ENCODE measurements around the gene SLCO1A2. TPM values are rescaled to one million over a fixed set of nuclear protein-coding genes. Genes with fewer than 3 reads are reported as not detected.
"Not testable (repeated sequence)": the region's sequence is repeated elsewhere in the genome, so short reads cannot be mapped to it uniquely, and the experiment has no call there.

The SLCO1A2 gene
- 1 to 10 TPM in 1 of 4 donors, under 1 TPM in 3; 0.09 to 1.1 (median 0.18) TPM for polyA plus RNA-seq (ENCODE audit: insufficient read length in 4 of 4)

GRCh38 chr12:21334771-21335325 is at the start of gene SLCO1A2:
Gene SLCO1A2 (minus strand): TSS chr12:21334917. CDS start chr12:21334647, 270 bp downstream.
- no peak for DNase-seq (ENCODE audit: low read depth in 4 of 4, low spot score in 3 of 4)

- DNase-seq (ENCODE audit: low read depth in 4 of 4, low spot score in 3 of 4), result no peak
Observed at GRCh38 chr12:21384261-21384660, 49.5 kb upstream of the SLCO1A2 start.

GRCh38 chr12:21381320-21381719 is 46.6 kb upstream of the SLCO1A2 start:
- DNase-seq (ENCODE audit: low read depth in 4 of 4, low spot score in 3 of 4), result not testable (repeated sequence)

GRCh38 chr12:21379218-21379617 is 44.5 kb upstream of the SLCO1A2 start:
- no peak for DNase-seq (ENCODE audit: low read depth in 4 of 4, low spot score in 3 of 4)

- no peak for DNase-seq (ENCODE audit: low read depth in 4 of 4, low spot score in 3 of 4)
Observed at GRCh38 chr12:21372602-21373001, 37.9 kb upstream of the SLCO1A2 start, which contains the start of gene IAPP. Gene IAPP (plus strand): TSS chr12:21372902. CDS start chr12:21373352, 450 bp downstream.

GRCh38 chr12:21370845-21371449 is 36.2 kb upstream of the SLCO1A2 start:
- no peak for DNase-seq (ENCODE audit: low read depth in 4 of 4, low spot score in 3 of 4)

GRCh38 chr12:21369141-21369980 is 34.6 kb upstream of the SLCO1A2 start:
- no peak for DNase-seq (ENCODE audit: low read depth in 4 of 4, low spot score in 3 of 4)

GRCh38 chr12:21360632-21361031 is 25.9 kb upstream of the SLCO1A2 start:
- not testable (repeated sequence) for DNase-seq (ENCODE audit: low read depth in 4 of 4, low spot score in 3 of 4)

- no peak for DNase-seq (ENCODE audit: low read depth in 4 of 4, low spot score in 3 of 4)
Observed at GRCh38 chr12:21354641-21355040, 19.9 kb upstream of the SLCO1A2 start.

- DNase-seq (ENCODE audit: low read depth in 4 of 4, low spot score in 3 of 4), result no peak
Observed at GRCh38 chr12:21353948-21354347, 19.2 kb upstream of the SLCO1A2 start.

- no peak for DNase-seq (ENCODE audit: low read depth in 4 of 4, low spot score in 3 of 4)
Observed at GRCh38 chr12:21353487-21353886, 18.8 kb upstream of the SLCO1A2 start.

- no peak for DNase-seq (ENCODE audit: low read depth in 4 of 4, low spot score in 3 of 4)
Observed at GRCh38 chr12:21350975-21351374, 16.3 kb upstream of the SLCO1A2 start.

- DNase-seq (ENCODE audit: low read depth in 4 of 4, low spot score in 3 of 4), result no peak
Observed at GRCh38 chr12:21346542-21347205, 12.0 kb upstream of the SLCO1A2 start.

- DNase-seq (ENCODE audit: low read depth in 4 of 4, low spot score in 3 of 4), result no peak
Observed at GRCh38 chr12:21343636-21344035, 8.9 kb upstream of the SLCO1A2 start.

- DNase-seq (ENCODE audit: low read depth in 4 of 4, low spot score in 3 of 4), result no peak
Observed at GRCh38 chr12:21341769-21342168, 7.1 kb upstream of the SLCO1A2 start.

- no peak for DNase-seq (ENCODE audit: low read depth in 4 of 4, low spot score in 3 of 4)
Observed at GRCh38 chr12:21340403-21340802, 5.7 kb upstream of the SLCO1A2 start.

- DNase-seq (ENCODE audit: low read depth in 4 of 4, low spot score in 3 of 4), result no peak
Observed at GRCh38 chr12:21339921-21340320, 5.2 kb upstream of the SLCO1A2 start.

- no peak for DNase-seq (ENCODE audit: low read depth in 4 of 4, low spot score in 3 of 4)
Observed at GRCh38 chr12:21337959-21338744, 3.4 kb upstream of the SLCO1A2 start.

GRCh38 chr12:21337453-21337852 is 2.7 kb upstream of the SLCO1A2 start:
- no peak for DNase-seq (ENCODE audit: low read depth in 4 of 4, low spot score in 3 of 4)

GRCh38 chr12:21336656-21337055 is 1.9 kb upstream of the SLCO1A2 start:
- no peak for DNase-seq (ENCODE audit: low read depth in 4 of 4, low spot score in 3 of 4)

All from right renal pelvis (tissue), 4 donors.